ENCODE results near the gene MYRIP. TPM values are rescaled to one million over a fixed set of nuclear protein-coding genes. Genes with fewer than 3 reads are reported as not detected.

MYRIP gene
- total RNA-seq, 1 experiment from 2014 or later, result 1.6 TPM

- TF ChIP-seq SOX15 (CRISPR knock-in tag; IDR thresholded peaks at IDR 0.05) (no peak), PRRX2 (CRISPR knock-in tag; IDR thresholded peaks at IDR 0.05) (no peak), MYBL2 (CRISPR knock-in tag; IDR thresholded peaks at IDR 0.05) (no peak), TEAD1 (CRISPR knock-in tag; IDR thresholded peaks at IDR 0.05) (no peak)
Observed at GRCh38 chr3:40206522-40206921, 397.1 kb downstream of the MYRIP start (continued).

DNA sequence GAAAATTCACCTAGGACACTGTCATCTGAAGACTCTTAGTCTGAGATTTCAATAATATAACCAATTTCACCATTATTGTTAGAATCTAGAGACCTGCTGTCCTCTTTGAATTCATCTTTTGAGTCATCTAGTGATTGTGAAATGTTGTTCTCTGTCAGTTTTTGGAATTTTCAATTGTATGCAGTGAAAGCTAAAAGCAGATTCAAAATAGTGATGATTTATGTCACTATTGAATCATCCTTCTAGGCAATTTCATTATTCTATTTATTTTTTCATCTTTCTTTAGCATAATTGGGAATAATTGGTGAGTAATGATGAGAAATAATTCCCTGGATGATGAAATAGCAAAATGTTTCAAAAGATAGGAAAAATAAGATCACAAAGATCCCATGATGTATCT lies 398.4 kb downstream of the MYRIP start:
- Mint-ChIP-seq H3K9me3 (no peaks in the 10 kb centered on the region), H3K4me3 (no peak overlapping the region), H3K27me3 (ENCODE audit: low read depth) (no peaks in the 10 kb centered on the region), H3K4me1 (peaks cover 5% of the 10 kb centered on the region), H3K36me3 (no peaks in the 10 kb centered on the region), H3K27ac (no peak overlapping the region)
- ATAC-seq (no peak), DNase-seq (ENCODE audit: low spot score) (no peak)
- POLR2A ChIA-PET, result no interaction called here
- no peak for TF ChIP-seq OVOL2 (CRISPR knock-in tag; IDR thresholded peaks at IDR 0.05; ENCODE audit: borderline replicate concordance)
- no peak for TF ChIP-seq GRHL2 (CRISPR knock-in tag; IDR thresholded peaks at IDR 0.05; ENCODE audit: insufficient replicate concordance, severe bottlenecking)
- no peak for TF ChIP-seq MYBL2 (CRISPR knock-in tag; IDR thresholded peaks at IDR 0.05)
- no peak for TF ChIP-seq GTF2I (CRISPR knock-in tag; conservative IDR thresholded peaks at IDR 0.05)
- TF ChIP-seq MAX (CRISPR knock-in tag; IDR thresholded peaks at IDR 0.05), result no peak
- no peak for TF ChIP-seq EMX1 (CRISPR knock-in tag; IDR thresholded peaks at IDR 0.05)
- TF ChIP-seq MXD4 (CRISPR knock-in tag; IDR thresholded peaks at IDR 0.05; ENCODE audit: borderline replicate concordance), result no peak
- no peak for TF ChIP-seq GABPB1 (CRISPR knock-in tag; IDR thresholded peaks at IDR 0.05)
- TF ChIP-seq FOXJ3 (CRISPR knock-in tag; IDR thresholded peaks at IDR 0.05; ENCODE audit: borderline replicate concordance), result no peak
- TF ChIP-seq ZNF121 (CRISPR knock-in tag; IDR thresholded peaks at IDR 0.05), result no peak
- TF ChIP-seq NR3C1 (CRISPR knock-in tag; conservative IDR thresholded peaks at IDR 0.05; ENCODE audit: low read depth), result no peak
- TF ChIP-seq NFE2L1 (CRISPR knock-in tag; IDR thresholded peaks at IDR 0.05), result no peak
- CTCF ChIA-PET, result interaction anchor here (1.4 kb wide), 1 partner anchor 101 kb away, joined by 3 read pairs; no protein-coding TSS in a partner anchor

GRCh38 chr3:40208251-40208650 lies 398.8 kb downstream of the MYRIP start:
- no peak overlapping the region for H3K27ac Mint-ChIP-seq
- H3K36me3 Mint-ChIP-seq, result no peaks in the 10 kb centered on the region
- no peaks in the 10 kb centered on the region for H3K27me3 Mint-ChIP-seq (ENCODE audit: low read depth)
- CTCF ChIA-PET, result interaction anchor here (1.4 kb wide), 1 partner anchor 101 kb away, joined by 3 read pairs; no protein-coding TSS in a partner anchor
- POLR2A ChIA-PET, result no interaction called here
- TF ChIP-seq ZNF317 (CRISPR knock-in tag; IDR thresholded peaks at IDR 0.05; ENCODE audit: borderline replicate concordance, low read depth) (no peak), ZNF232 (CRISPR knock-in tag; IDR thresholded peaks at IDR 0.05) (no peak), ZNF416 (CRISPR knock-in tag; IDR thresholded peaks at IDR 0.05) (no peak), NR1H2 (CRISPR knock-in tag; IDR thresholded peaks at IDR 0.05) (no peak), NFE2L1 (CRISPR knock-in tag; IDR thresholded peaks at IDR 0.05) (no peak), NR3C1 (CRISPR knock-in tag; conservative IDR thresholded peaks at IDR 0.05; ENCODE audit: low read depth) (no peak), MLX (CRISPR knock-in tag; IDR thresholded peaks at IDR 0.05) (no peak), TEAD1 (CRISPR knock-in tag; IDR thresholded peaks at IDR 0.05) (no peak), FOXK1 (CRISPR knock-in tag; IDR thresholded peaks at IDR 0.05) (no peak), JUN (CRISPR knock-in tag; IDR thresholded peaks at IDR 0.05) (no peak), RELA (CRISPR knock-in tag; IDR thresholded peaks at IDR 0.05; ENCODE audit: borderline replicate concordance) (no peak), NFATC4 (CRISPR knock-in tag; IDR thresholded peaks at IDR 0.05) (no peak), NR2C2 (CRISPR knock-in tag; IDR thresholded peaks at IDR 0.05) (no peak), EMX1 (CRISPR knock-in tag; IDR thresholded peaks at IDR 0.05) (no peak), HMGA2 (CRISPR knock-in tag; IDR thresholded peaks at IDR 0.05) (no peak), GRHL2 (CRISPR knock-in tag; IDR thresholded peaks at IDR 0.05; ENCODE audit: insufficient replicate concordance, severe bottlenecking) (no peak)
- TF ChIP-seq, protein P1, sequence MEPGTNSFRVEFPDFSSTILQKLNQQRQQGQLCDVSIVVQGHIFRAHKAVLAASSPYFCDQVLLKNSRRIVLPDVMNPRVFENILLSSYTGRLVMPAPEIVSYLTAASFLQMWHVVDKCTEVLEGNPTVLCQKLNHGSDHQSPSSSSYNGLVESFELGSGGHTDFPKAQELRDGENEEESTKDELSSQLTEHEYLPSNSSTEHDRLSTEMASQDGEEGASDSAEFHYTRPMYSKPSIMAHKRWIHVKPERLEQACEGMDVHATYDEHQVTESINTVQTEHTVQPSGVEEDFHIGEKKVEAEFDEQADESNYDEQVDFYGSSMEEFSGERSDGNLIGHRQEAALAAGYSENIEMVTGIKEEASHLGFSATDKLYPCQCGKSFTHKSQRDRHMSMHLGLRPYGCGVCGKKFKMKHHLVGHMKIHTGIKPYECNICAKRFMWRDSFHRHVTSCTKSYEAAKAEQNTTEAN (CRISPR knock-in tag; IDR thresholded peaks at IDR 0.05), result no peak
- TF ChIP-seq, protein P2, sequence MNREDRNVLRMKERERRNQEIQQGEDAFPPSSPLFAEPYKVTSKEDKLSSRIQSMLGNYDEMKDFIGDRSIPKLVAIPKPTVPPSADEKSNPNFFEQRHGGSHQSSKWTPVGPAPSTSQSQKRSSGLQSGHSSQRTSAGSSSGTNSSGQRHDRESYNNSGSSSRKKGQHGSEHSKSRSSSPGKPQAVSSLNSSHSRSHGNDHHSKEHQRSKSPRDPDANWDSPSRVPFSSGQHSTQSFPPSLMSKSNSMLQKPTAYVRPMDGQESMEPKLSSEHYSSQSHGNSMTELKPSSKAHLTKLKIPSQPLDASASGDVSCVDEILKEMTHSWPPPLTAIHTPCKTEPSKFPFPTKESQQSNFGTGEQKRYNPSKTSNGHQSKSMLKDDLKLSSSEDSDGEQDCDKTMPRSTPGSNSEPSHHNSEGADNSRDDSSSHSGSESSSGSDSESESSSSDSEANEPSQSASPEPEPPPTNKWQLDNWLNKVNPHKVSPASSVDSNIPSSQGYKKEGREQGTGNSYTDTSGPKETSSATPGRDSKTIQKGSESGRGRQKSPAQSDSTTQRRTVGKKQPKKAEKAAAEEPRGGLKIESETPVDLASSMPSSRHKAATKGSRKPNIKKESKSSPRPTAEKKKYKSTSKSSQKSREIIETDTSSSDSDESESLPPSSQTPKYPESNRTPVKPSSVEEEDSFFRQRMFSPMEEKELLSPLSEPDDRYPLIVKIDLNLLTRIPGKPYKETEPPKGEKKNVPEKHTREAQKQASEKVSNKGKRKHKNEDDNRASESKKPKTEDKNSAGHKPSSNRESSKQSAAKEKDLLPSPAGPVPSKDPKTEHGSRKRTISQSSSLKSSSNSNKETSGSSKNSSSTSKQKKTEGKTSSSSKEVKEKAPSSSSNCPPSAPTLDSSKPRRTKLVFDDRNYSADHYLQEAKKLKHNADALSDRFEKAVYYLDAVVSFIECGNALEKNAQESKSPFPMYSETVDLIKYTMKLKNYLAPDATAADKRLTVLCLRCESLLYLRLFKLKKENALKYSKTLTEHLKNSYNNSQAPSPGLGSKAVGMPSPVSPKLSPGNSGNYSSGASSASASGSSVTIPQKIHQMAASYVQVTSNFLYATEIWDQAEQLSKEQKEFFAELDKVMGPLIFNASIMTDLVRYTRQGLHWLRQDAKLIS (CRISPR knock-in tag; IDR thresholded peaks at IDR 0.05; ENCODE audit: borderline replicate concordance), result no peak
- no peak for DNase-seq (ENCODE audit: low spot score)
- H3K4me3 Mint-ChIP-seq, result no peak overlapping the region
- peaks cover 5% of the 10 kb centered on the region for H3K4me1 Mint-ChIP-seq
- ATAC-seq, result no peak
- no peaks in the 10 kb centered on the region for H3K9me3 Mint-ChIP-seq
